Activated B cell treated with CpG ODN at 0.5 μM for 24 hours (primary cell): Measurements from ENCODE around the gene RAB3IP. TPM values are rescaled to one million over a fixed set of nuclear protein-coding genes. Genes with fewer than 3 reads are reported as not detected.
"Not testable (repeated sequence)": the region's sequence is repeated elsewhere in the genome, so short reads cannot be mapped to it uniquely, and the experiment has no call there.

Experiments used
- ATAC-seq: fragments of 200-7000 bp; cut with Tn5 transposase; one replicate; pipeline ENCODE4 v1.10.0; 2021; ENCODE audit warnings: low read depth, mild to moderate bottlenecking, moderate library complexity
- CTCF ChIA-PET: fragments of 350-600 bp; sonication (Branson Sonifier 250); formaldehyde crosslinking; loops from one replicate; lab custom pipeline; 2021; ENCODE audit warnings: antibody characterized with exemption; lab: Charles Lee
- POLR2A ChIA-PET: fragments of 350-600 bp; sonication (Branson Sonifier 250); formaldehyde crosslinking; loops from one replicate; lab custom pipeline; 2021; ENCODE audit warnings: antibody characterized with exemption; lab: Charles Lee
- DNase-seq: peaks from one replicate; pipeline ENCODE4 v3.0.0; 2022
- H3K27ac Mint-ChIP-seq: one replicate; pipeline ENCODE4 v1.8.0; 2020; ENCODE audit warnings: mixed read lengths
- H3K27me3 Mint-ChIP-seq: one replicate; pipeline ENCODE4 v1.8.0; 2021; ENCODE audit warnings: mixed read lengths
- H3K36me3 Mint-ChIP-seq: one replicate; pipeline ENCODE4 v1.8.0; 2021; ENCODE audit warnings: low read depth, mixed read lengths
- H3K4me1 Mint-ChIP-seq: one replicate; pipeline ENCODE4 v1.8.0; 2021; ENCODE audit warnings: mixed read lengths
- H3K4me3 Mint-ChIP-seq: one replicate; pipeline ENCODE4 v1.8.0; 2020; ENCODE audit warnings: mild to moderate bottlenecking, mixed read lengths
- H3K9me3 Mint-ChIP-seq: one replicate; pipeline ENCODE4 v1.8.0; 2020; ENCODE audit warnings: mixed read lengths
- CTCF ChIP-seq: fragments of 200-600 bp; IDR thresholded peaks from one replicate; pipeline ENCODE4 v1.8.0; 2022; ENCODE audit warnings: antibody characterized with exemption, mild to moderate bottlenecking
- intact Hi-C: fragments of 100-400 bp; cut with micrococcal nuclease; formaldehyde crosslinking; loops from one replicate; pipeline ENCODE4 v1.15.1; 2024
- total RNA-seq: library from RNA; stranded (reverse); gene quantifications from 2 replicates; pipeline ENCODE4 v1.2.3, GENCODE V29; 2022

Gene RAB3IP
- total RNA-seq, 1 donor from 2014 or later: 37.9 TPM

- intact Hi-C loops: no loop called here
- Mint-ChIP-seq H3K27ac (no peak overlapping the region), H3K27me3 (no peaks in the 10 kb centered on the region), H3K4me1 (no peaks in the 10 kb centered on the region), H3K9me3 (peaks cover 17% of the 10 kb centered on the region), H3K36me3 (peaks cover 37% of the 10 kb centered on the region), H3K4me3 (no peak overlapping the region)
- TF ChIP-seq CTCF: no peak
- ChIA-PET CTCF (no interaction called here), POLR2A (no interaction called here)
- DNase-seq (no peak), ATAC-seq (no peak)
Observed at GRCh38 chr12:69779928-69780327, 41.3 kb downstream of the RAB3IP start.

- Mint-ChIP-seq H3K9me3 (peaks cover 17% of the 10 kb centered on the region), H3K4me3 (no peak overlapping the region), H3K27ac (no peak overlapping the region), H3K36me3 (peaks cover 60% of the 10 kb centered on the region), H3K27me3 (no peaks in the 10 kb centered on the region), H3K4me1 (no peaks in the 10 kb centered on the region)
- TF ChIP-seq CTCF: no peak
- ATAC-seq: no peak
- POLR2A ChIA-PET: no interaction called here
- DNase-seq: no peak
- intact Hi-C loops: no loop called here
- CTCF ChIA-PET: no interaction called here
Observed at GRCh38 chr12:69783365-69783764, 44.7 kb downstream of the RAB3IP start.

GRCh38 chr12:69789351-69789750 is 50.7 kb downstream of the RAB3IP start:
- DNase-seq (no peak), ATAC-seq (no peak)
- Mint-ChIP-seq H3K27ac (no peak overlapping the region), H3K9me3 (peaks cover 27% of the 10 kb centered on the region), H3K4me1 (no peaks in the 10 kb centered on the region), H3K27me3 (no peaks in the 10 kb centered on the region), H3K36me3 (peaks cover 72% of the 10 kb centered on the region), H3K4me3 (no peak overlapping the region)
- ChIA-PET CTCF (no interaction called here), POLR2A (no interaction called here)
- intact Hi-C loops: no loop called here
- no peak for TF ChIP-seq CTCF

- H3K9me3 Mint-ChIP-seq: peaks cover 30% of the 10 kb centered on the region
- H3K4me1 Mint-ChIP-seq: no peaks in the 10 kb centered on the region
- POLR2A ChIA-PET: no interaction called here
- no peak overlapping the region for H3K4me3 Mint-ChIP-seq
- intact Hi-C loops: no loop called here
- TF ChIP-seq CTCF: no peak
- ATAC-seq (no peak), DNase-seq (no peak)
- peaks cover 73% of the 10 kb centered on the region for H3K36me3 Mint-ChIP-seq
- no peaks in the 10 kb centered on the region for H3K27me3 Mint-ChIP-seq
- no peak overlapping the region for H3K27ac Mint-ChIP-seq
- CTCF ChIA-PET: no interaction called here
Observed at GRCh38 chr12:69792533-69792932, 53.9 kb downstream of the RAB3IP start.

- CTCF ChIA-PET, ATAC-seq, H3K27ac Mint-ChIP-seq, intact Hi-C loops, POLR2A ChIA-PET, H3K27me3 Mint-ChIP-seq, H3K4me3 Mint-ChIP-seq, H3K4me1 Mint-ChIP-seq, DNase-seq: not testable (repeated sequence)
- peaks cover 17% of the 10 kb centered on the region for H3K9me3 Mint-ChIP-seq
- H3K36me3 Mint-ChIP-seq: peaks cover 61% of the 10 kb centered on the region
Observed at GRCh38 chr12:69807101-69807897, 68.6 kb downstream of the RAB3IP start.
